Osteocyte (in vitro differentiated cells): Measurements from ENCODE around the gene SLC52A1. TPM values are rescaled to one million over a fixed set of nuclear protein-coding genes. Genes with fewer than 3 reads are reported as not detected.

Experiments used
- DNase-seq: peaks from one replicate; pipeline ENCODE4 v3.0.0; 2021; ENCODE audit warnings: mixed read lengths; ENCODE audit not compliant: unreplicated experiment; ENCODE audit errors: extremely low spot score
- H3K27ac Mint-ChIP-seq: one replicate; pipeline ENCODE4 v1.8.0; 2021; ENCODE audit warnings: mild to moderate bottlenecking, mixed read lengths; ENCODE audit not compliant: unreplicated experiment
- H3K27me3 Mint-ChIP-seq: one replicate; pipeline ENCODE4 v1.8.0; 2021; ENCODE audit warnings: mixed read lengths; ENCODE audit not compliant: unreplicated experiment
- H3K36me3 Mint-ChIP-seq: one replicate; pipeline ENCODE4 v1.8.0; 2021; ENCODE audit warnings: mixed read lengths; ENCODE audit not compliant: unreplicated experiment
- H3K4me1 Mint-ChIP-seq: one replicate; pipeline ENCODE4 v1.8.0; 2021; ENCODE audit warnings: mixed read lengths; ENCODE audit not compliant: unreplicated experiment
- H3K4me3 Mint-ChIP-seq: one replicate; pipeline ENCODE4 v1.8.0; 2021; ENCODE audit warnings: mild to moderate bottlenecking, moderate library complexity, mixed read lengths; ENCODE audit not compliant: unreplicated experiment
- H3K9me3 Mint-ChIP-seq: one replicate; pipeline ENCODE4 v1.8.0; 2021; ENCODE audit warnings: mixed read lengths; ENCODE audit not compliant: unreplicated experiment
- CTCF ChIP-seq: fragments of 200-600 bp; sonication (generic); IDR thresholded peaks from 2 replicates; pipeline ENCODE4 v1.5.0; 2021; ENCODE audit warnings: antibody characterized with exemption, mild to moderate bottlenecking, moderate library complexity
- total RNA-seq: library from RNA; stranded (reverse); gene quantifications from 2 replicates; pipeline ENCODE4 v1.2.1, GENCODE V29; 2021

Gene SLC52A1
- total RNA-seq, 1 donor from 2014 or later: not detected

DNA sequence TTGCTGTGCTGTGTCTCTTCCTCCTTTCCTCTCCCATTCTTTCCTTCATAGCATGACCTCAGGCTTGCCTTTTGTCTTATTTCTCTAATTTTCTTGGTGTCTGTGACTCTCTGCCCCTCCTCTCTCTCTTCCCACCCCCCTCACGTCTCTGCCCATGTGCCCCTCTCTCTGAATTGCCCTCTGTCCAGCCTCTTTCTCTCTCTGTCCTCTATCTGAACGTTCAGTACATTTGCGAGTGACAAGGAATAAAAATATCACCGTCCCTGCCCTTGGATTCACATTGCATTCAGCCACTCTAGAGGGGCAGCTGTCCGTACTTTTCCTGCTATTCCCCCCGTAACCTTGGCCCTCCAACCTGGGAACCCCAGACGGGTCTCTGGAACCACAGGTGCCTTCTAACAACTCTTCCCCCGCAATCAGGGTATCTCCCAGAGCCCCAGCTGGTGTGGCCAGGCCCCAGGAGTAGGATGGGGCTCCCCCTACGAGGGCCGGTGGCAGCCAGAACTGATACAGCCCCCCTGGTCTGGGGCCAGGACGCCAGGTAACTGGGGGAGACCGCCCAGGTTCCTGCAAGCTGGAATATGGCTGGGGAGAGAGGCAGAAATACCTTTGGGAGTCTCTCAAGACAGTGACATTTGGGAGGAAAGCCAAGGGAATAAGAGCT lies 35.7 kb downstream of the SLC52A1 start:
- no peak for DNase-seq
- peaks cover 23% of the 10 kb centered on the region for H3K4me1 Mint-ChIP-seq
- no peaks in the 10 kb centered on the region for H3K27me3 Mint-ChIP-seq
- H3K4me3 Mint-ChIP-seq: peak overlapping the region; percentile 88
- H3K9me3 Mint-ChIP-seq: no peaks in the 10 kb centered on the region
- peaks cover 30% of the 10 kb centered on the region for H3K36me3 Mint-ChIP-seq
- no peak for TF ChIP-seq CTCF
- peak overlapping the region; percentile 34 for H3K27ac Mint-ChIP-seq

GRCh38 chr17:4998732-4999429 lies 36.3 kb downstream of the SLC52A1 start:
- H3K9me3 Mint-ChIP-seq: no peaks in the 10 kb centered on the region
- peak overlapping the region; percentile 88 for H3K4me3 Mint-ChIP-seq
- DNase-seq: no peak
- H3K27ac Mint-ChIP-seq: peak overlapping the region; percentile 47
- H3K4me1 Mint-ChIP-seq: peaks cover 23% of the 10 kb centered on the region
- TF ChIP-seq CTCF: no peak
- no peaks in the 10 kb centered on the region for H3K27me3 Mint-ChIP-seq
- peaks cover 23% of the 10 kb centered on the region for H3K36me3 Mint-ChIP-seq

- DNase-seq: peak; percentile 87
- TF ChIP-seq CTCF: no peak
- Mint-ChIP-seq H3K4me3 (peak overlapping the region; percentile 88), H3K27ac (peak overlapping the region; percentile 41), H3K27me3 (no peaks in the 10 kb centered on the region), H3K4me1 (peaks cover 23% of the 10 kb centered on the region), H3K9me3 (no peaks in the 10 kb centered on the region), H3K36me3 (peaks cover 17% of the 10 kb centered on the region)
Measured at GRCh38 chr17:4998027-4998731, 37.0 kb downstream of the SLC52A1 start.

DNA sequence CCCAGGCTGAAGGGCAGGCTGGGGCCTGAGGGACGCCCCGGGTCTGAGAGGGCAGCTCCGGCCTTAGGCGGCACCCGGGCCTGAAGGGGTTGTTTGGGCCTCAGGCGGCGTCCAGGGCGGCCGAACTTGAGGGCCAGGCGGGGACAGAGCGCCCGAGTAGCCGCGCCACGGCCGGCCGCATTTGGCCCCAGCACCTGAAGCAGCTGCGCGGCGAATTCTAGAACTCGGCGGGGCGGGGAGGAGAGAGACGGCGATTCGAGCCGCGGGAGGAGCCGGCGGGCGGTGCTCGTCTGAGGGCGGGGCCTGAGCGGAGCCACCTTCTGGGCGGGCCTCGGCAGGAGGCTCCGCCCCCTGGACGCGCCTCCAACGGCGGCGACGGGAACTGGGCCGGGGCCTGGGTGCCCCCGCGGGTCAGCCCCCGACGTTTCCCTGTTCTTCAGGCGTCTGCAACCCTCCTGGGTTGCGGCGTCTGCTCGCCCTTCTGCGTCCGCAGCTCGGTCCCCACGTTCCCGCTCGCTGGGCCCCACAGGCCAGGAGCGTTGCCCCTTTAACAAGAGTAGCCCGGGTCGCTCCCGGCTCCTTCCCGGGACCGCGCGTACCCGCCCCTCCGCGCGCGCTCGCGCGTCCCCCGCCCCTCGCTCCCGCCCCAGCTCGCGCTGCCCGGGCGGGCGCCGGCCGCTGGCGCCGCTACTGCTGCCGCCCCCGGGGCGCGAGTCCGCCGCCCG lies 37.8 kb downstream of the SLC52A1 start, which contains the start of the genes INCA1 and KIF1C:
TSS of gene INCA1 (minus strand) at position 221 of the 725 bp plus-strand sequence. CDS start 3,085 bp downstream, outside the sequence.
TSS of gene KIF1C (plus strand) at position 649 of the 725 bp plus-strand sequence. CDS start 2,297 bp downstream, outside the sequence.
- Mint-ChIP-seq H3K27me3 (no peaks in the 10 kb centered on the region), H3K9me3 (no peaks in the 10 kb centered on the region), H3K4me1 (peaks cover 23% of the 10 kb centered on the region), H3K4me3 (peak within 1 kb of the TSS; percentile 88), H3K36me3 (peaks cover 13% of the 10 kb centered on the region), H3K27ac (peak within 1 kb of the TSS; percentile 47)
- peak; percentile 15 for TF ChIP-seq CTCF
- DNase-seq: peak; percentile 96
